H1 (cell line): ENCODE measurements around the gene EDC3. TPM values are rescaled to one million over a fixed set of nuclear protein-coding genes. Genes with fewer than 3 reads are reported as not detected.

Source experiments
- CTCF ChIA-PET: fragments of 300-600 bp; sonication (Branson Sonifier 250); formaldehyde crosslinking; loops from one replicate; lab custom pipeline; 2021; ENCODE audit not compliant: partially characterized antibody; lab: Charles Lee
- POLR2A ChIA-PET: fragments of 300-600 bp; sonication (Branson Sonifier 250); formaldehyde crosslinking; loops from one replicate; lab custom pipeline; 2021; ENCODE audit warnings: inconsistent platforms; ENCODE audit not compliant: partially characterized antibody; lab: Charles Lee
- DNase-seq, 2 experiments: peaks; one replicate each; pipeline versions ENCODE4 v3.0.0 to v3.0.0-alpha.2; 2010 to 2022; ENCODE audit warnings: low spot score in 2 of 2, low read depth in 1 of 2, mixed read lengths in 1 of 2
- FAIRE-seq: peaks from 2 replicates; lab custom pipeline; 2011; peaks lifted over from hg19 to GRCh38; lab: Jason Lieb, UNC
- H2AFZ ChIP-seq: 2 replicates; pipeline ENCODE4 v1.8.1; 2012; ENCODE audit warnings: low read length, inconsistent platforms
- H2AK5ac ChIP-seq: 2 replicates; pipeline ENCODE4 v1.6.1; 2013; ENCODE audit warnings: low read depth, low read length
- H2BK120ac ChIP-seq: replicated peaks from 2 replicates; pipeline ENCODE3; 2013; ENCODE audit warnings: low read depth, low read length, inconsistent platforms
- H2BK12ac ChIP-seq: 2 replicates; pipeline ENCODE4 v1.6.1; 2013; ENCODE audit warnings: low read depth, low read length
- H2BK15ac ChIP-seq: 2 replicates; pipeline ENCODE4 v1.6.1; 2013; ENCODE audit warnings: low read length
- H2BK20ac ChIP-seq: 2 replicates; pipeline ENCODE4 v1.6.1; 2013; ENCODE audit warnings: low read length
- H2BK5ac ChIP-seq: 2 replicates; pipeline ENCODE4 v1.6.1; 2013; ENCODE audit warnings: low read depth, low read length
- H3K14ac ChIP-seq: 2 replicates; pipeline ENCODE4 v1.6.1; 2013; ENCODE audit warnings: inconsistent platforms; ENCODE audit not compliant: insufficient read length
- H3K18ac ChIP-seq: 2 replicates; pipeline ENCODE4 v1.6.1; 2013; ENCODE audit warnings: low read length; ENCODE audit errors: extremely low read depth
- H3K23ac ChIP-seq: 2 replicates; pipeline ENCODE4 v1.6.1; 2013; ENCODE audit warnings: inconsistent platforms; ENCODE audit not compliant: insufficient read length
- H3K23me2 ChIP-seq: 2 replicates; pipeline ENCODE4 v1.6.1; 2013; ENCODE audit warnings: low read depth, low read length
- H3K27ac ChIP-seq: 2 replicates; pipeline ENCODE4 v1.6.1; 2011; ENCODE audit warnings: low read depth, low read length, inconsistent platforms
- H3K27me3 ChIP-seq, 4 experiments: replicated peaks in 1 of 4; 1 replicate in 1 of 4; 2 replicates in 3 of 4; pipeline versions ENCODE4 v1.6.1 to v1.8.1; 2011 to 2013; ENCODE audit warnings: low read length in 3 of 4, mild to moderate bottlenecking in 3 of 4, inconsistent platforms in 2 of 4, mixed read lengths in 2 of 4, moderate library complexity in 1 of 4; ENCODE audit not compliant: control insufficient read depth in 3 of 4, insufficient read depth in 3 of 4; ENCODE audit errors: extremely low read depth in 1 of 4
- H3K36me3 ChIP-seq, 4 experiments: 2 replicates each; pipeline versions ENCODE4 v1.6.1 to v1.8.1; 2011 to 2013; ENCODE audit warnings: mild to moderate bottlenecking in 4 of 4, low read length in 3 of 4, moderate library complexity in 2 of 4, control low read depth in 1 of 4, inconsistent platforms in 1 of 4; ENCODE audit not compliant: insufficient read depth in 4 of 4, control insufficient read depth in 2 of 4
- H3K4ac ChIP-seq: replicated peaks from 2 replicates; pipeline ENCODE3; 2013; ENCODE audit warnings: low read length, low read depth, mixed read lengths, inconsistent platforms; ENCODE audit not compliant: insufficient read length
- H3K4me1 ChIP-seq, 4 experiments: replicated peaks in 1 of 4; 1 replicate in 1 of 4; 2 replicates in 3 of 4; pipeline versions ENCODE4 v1.6.1 to v1.8.1; 2011 to 2013; ENCODE audit warnings: low read length in 3 of 4, inconsistent platforms in 2 of 4, mixed read lengths in 1 of 4; ENCODE audit not compliant: insufficient read depth in 4 of 4, control insufficient read depth in 3 of 4
- H3K4me2 ChIP-seq, 2 experiments: 2 replicates each; pipeline versions ENCODE4 v1.6.1 to v1.8.1; 2011 to 2013; ENCODE audit warnings: low read depth in 2 of 2, low read length in 2 of 2, control low read depth in 1 of 2, inconsistent platforms in 1 of 2, mild to moderate bottlenecking in 1 of 2; ENCODE audit not compliant: insufficient read depth in 1 of 2
- H3K4me3 ChIP-seq, 4 experiments: fragments of 200-600, 300-600 bp in 1 of 4; sonication (generic), shearing (Covaris generic), sonication (Bioruptor Twin) in 1 of 4; 2 replicates each; pipeline versions ENCODE4 v1.5.1 to v1.8.1; 2011 to 2016; ENCODE audit warnings: low read length in 4 of 4, low read depth in 3 of 4, control low read depth in 2 of 4, inconsistent platforms in 2 of 4, mild to moderate bottlenecking in 2 of 4, mixed read lengths in 1 of 4, moderate library complexity in 1 of 4; ENCODE audit not compliant: insufficient read depth in 2 of 4; ENCODE audit errors: extremely low read depth in 1 of 4
- H3K56ac ChIP-seq: replicated peaks from 2 replicates; pipeline ENCODE3; 2013; ENCODE audit warnings: low read depth, mild to moderate bottlenecking, mixed read lengths, low read length, inconsistent platforms; ENCODE audit not compliant: insufficient read length
- H3K79me1 ChIP-seq: 2 replicates; pipeline ENCODE4 v1.6.1; 2013; ENCODE audit warnings: low read depth, low read length, control low read depth
- H3K79me2 ChIP-seq, 2 experiments: 2 replicates each; pipeline versions ENCODE4 v1.6.1 to v1.8.1; 2012 to 2013; ENCODE audit warnings: low read length in 2 of 2, mild to moderate bottlenecking in 2 of 2, inconsistent platforms in 1 of 2; ENCODE audit not compliant: insufficient read depth in 2 of 2, control insufficient read depth in 1 of 2
- H3K9ac ChIP-seq, 4 experiments: replicated peaks in 1 of 4; 1 replicate in 1 of 4; 2 replicates in 3 of 4; pipeline versions ENCODE4 v1.6.1 to v1.8.1; 2011 to 2013; ENCODE audit warnings: low read depth in 3 of 4, low read length in 3 of 4, control low read depth in 2 of 4, mild to moderate bottlenecking in 2 of 4, moderate library complexity in 2 of 4, inconsistent platforms in 1 of 4; ENCODE audit errors: extremely low read depth in 1 of 4
- H3K9me3 ChIP-seq, 2 experiments: 2 replicates each; pipeline versions ENCODE4 v1.6.1 to v1.8.1; 2012 to 2013; ENCODE audit warnings: mild to moderate bottlenecking in 2 of 2, moderate library complexity in 2 of 2, control low read depth in 1 of 2, inconsistent platforms in 1 of 2, low read depth in 1 of 2, low read length in 1 of 2, mixed read lengths in 1 of 2; ENCODE audit not compliant: insufficient read depth in 2 of 2
- H4K20me1 ChIP-seq, 2 experiments: replicated peaks in 1 of 2; 2 replicates each; pipeline versions ENCODE3 to v1.8.1; 2011 to 2013; ENCODE audit warnings: inconsistent platforms in 2 of 2, low read length in 2 of 2, mild to moderate bottlenecking in 1 of 2; ENCODE audit not compliant: insufficient read depth in 2 of 2, control insufficient read depth in 1 of 2
- H4K5ac ChIP-seq: 2 replicates; pipeline ENCODE4 v1.6.1; 2013; ENCODE audit warnings: low read length, low read depth, mixed read lengths, inconsistent platforms; ENCODE audit not compliant: insufficient read length
- H4K8ac ChIP-seq: 2 replicates; pipeline ENCODE4 v1.8.0; 2013; ENCODE audit warnings: mild to moderate bottlenecking, moderate library complexity, low read length, inconsistent platforms; ENCODE audit not compliant: insufficient read depth; ENCODE audit errors: extremely low read depth
- H4K91ac ChIP-seq: replicated peaks from 2 replicates; pipeline ENCODE3; 2013; ENCODE audit warnings: low read length, mixed read lengths, inconsistent platforms; ENCODE audit not compliant: insufficient read length
- CREB1 ChIP-seq: IDR thresholded peaks from 2 replicates; pipeline ENCODE4 v1.6.1; 2012; ENCODE audit warnings: inconsistent platforms
- TAF7 ChIP-seq: optimal IDR thresholded peaks from 2 replicates; pipeline ENCODE3; 2011; ENCODE audit warnings: low read depth, mild to moderate bottlenecking, inconsistent platforms, low read length, moderate library complexity, borderline replicate concordance
- WGBS, 2 experiments: shearing (Covaris generic) in 1 of 2; methylation state at CpG; one replicate each; pipeline versions ENCODE4 v1.1.6 to v1.1.7; 2013 to 2015; ENCODE audit warnings: low lambda C conversion rate in 2 of 2, mixed read lengths in 2 of 2, inconsistent platforms in 1 of 2, low coverage in 1 of 2, missing lambda C conversion rate in 1 of 2; ENCODE audit not compliant: insufficient replicate concordance in 2 of 2, insufficient coverage in 1 of 2, insufficient read length in 1 of 2; ENCODE audit errors: extremely low coverage in 1 of 2, missing lambda C conversion rate in 1 of 2; 5-methylcytosine and 5-hydroxymethylcytosine counted together
- polyA plus RNA-seq, 7 experiments: library from polyadenylated mRNA; depleted of rRNA in 3 of 7; stranded (reverse) in 5 of 7; unstranded in 2 of 7; fragments of >200 nt in 5 of 7; fragments of 200-250 nt in 2 of 7; gene quantifications; 1 replicate in 5 of 7; 2 replicates in 1 of 7; 4 replicates in 1 of 7; pipeline versions ENCODE4 v1.2.1 to v1.2.3, GENCODE V29; 2011 to 2013; ENCODE audit warnings: missing spikeins in 2 of 7, mixed read lengths in 2 of 7
- total RNA-seq: library from RNA; stranded (reverse); fragmentation: NEBNext Ultra II Directional; extraction: Animal tissue kit (Norgen Biotek cat#: 25700); gene quantifications from 2 replicates; pipeline ENCODE4 v1.2.1, GENCODE V29; 2021

The EDC3 gene
- total and polyA plus RNA-seq, 2 of the 8 experiments (the other 6 are each of a cell fraction or from before 2014, with no cell fraction given): 45.0 to 50.8 TPM

- H4K5ac ChIP-seq: no peak overlapping the region
- TF ChIP-seq TAF7 (no peak), CREB1 (no peak)
- TF ChIP-seq, all 59 proteins: peak for 0
- Histone ChIP-seq H4K91ac (no peak overlapping the region), H3K27me3 (no peaks in the 10 kb centered on the region), H4K20me1 (peaks cover 8 to 12% of the 10 kb centered on the region in 2 experiments), H3K79me2 (0 out of 4 replicates have a peak, but pooled peaks cover 0 to 4% of the 10 kb centered on the region in 2 experiments), H3K79me1 (0 out of 2 replicates have a peak, but pooled peaks cover 10% of the 10 kb centered on the region), H3K9me3 (no peaks in the 10 kb centered on the region), H3K36me3 (peaks cover 35 to 71% (median 60%) of the 10 kb centered on the region in 4 experiments), H3K18ac (no peak overlapping the region), H3K14ac (no peak overlapping the region), H2BK5ac (no peak overlapping the region), H2BK12ac (no peak overlapping the region), H3K23ac (no peak overlapping the region), H2AFZ (no peak overlapping the region), H3K27ac (no peak overlapping the region), H2AK5ac (no peak overlapping the region), H3K4me3 (no peak overlapping the region), H3K56ac (no peak overlapping the region), H4K8ac (no peak overlapping the region), H2BK120ac (no peak overlapping the region), H2BK20ac (no peak overlapping the region), H3K9ac (no peak overlapping the region), H3K4ac (no peak overlapping the region), H3K4me1 (peaks cover 0 to 6% (median 5%) of the 10 kb centered on the region in 4 experiments; a peak in 3 of 7 replicates), H3K4me2 (no peak overlapping the region), H3K23me2 (no peaks in the 10 kb centered on the region), H2BK15ac (no peak overlapping the region)
- no peak for DNase-seq
- CTCF ChIA-PET: interaction anchor here (1.1 to 1.2 kb wide), 2 partner anchors 10 to 44 kb away, joined by 3 to 4 read pairs; no protein-coding TSS in a partner anchor
- POLR2A ChIA-PET: interaction anchor here (1.2 to 3.9 kb wide), 5 partner anchors 9 to 27 kb away, joined by 3 to 32 read pairs (median 4); no protein-coding TSS in a partner anchor
- WGBS, 2 experiments: 90% methylated on average over 6 of the region's 6 CpGs; no CpG with 5 or more reads in 1 of the 2 experiments
- FAIRE-seq: no peak
Measured at GRCh38 chr15:74589826-74590225, 106.0 kb downstream of the EDC3 start.
